ENCODE measurements around the gene VAC14.
"Not testable (repeated sequence)": the region's sequence is repeated elsewhere in the genome, so short reads cannot be mapped to it uniquely, and the experiment has no call there.

The VAC14 gene

GRCh38 chr16:70646260-70647241, 154.4 kb downstream of the VAC14 start, which contains the start of gene IL34:
Gene IL34 (plus strand): TSS chr16:70646559. CDS start chr16:70646948, 389 bp downstream.
- H3K27ac ChIP-seq, result no peak within 1 kb of the TSS
- no peak for TF ChIP-seq ZFX (IDR thresholded peaks at IDR 0.05; ENCODE audit: borderline replicate concordance)
- TF ChIP-seq, protein P1, sequence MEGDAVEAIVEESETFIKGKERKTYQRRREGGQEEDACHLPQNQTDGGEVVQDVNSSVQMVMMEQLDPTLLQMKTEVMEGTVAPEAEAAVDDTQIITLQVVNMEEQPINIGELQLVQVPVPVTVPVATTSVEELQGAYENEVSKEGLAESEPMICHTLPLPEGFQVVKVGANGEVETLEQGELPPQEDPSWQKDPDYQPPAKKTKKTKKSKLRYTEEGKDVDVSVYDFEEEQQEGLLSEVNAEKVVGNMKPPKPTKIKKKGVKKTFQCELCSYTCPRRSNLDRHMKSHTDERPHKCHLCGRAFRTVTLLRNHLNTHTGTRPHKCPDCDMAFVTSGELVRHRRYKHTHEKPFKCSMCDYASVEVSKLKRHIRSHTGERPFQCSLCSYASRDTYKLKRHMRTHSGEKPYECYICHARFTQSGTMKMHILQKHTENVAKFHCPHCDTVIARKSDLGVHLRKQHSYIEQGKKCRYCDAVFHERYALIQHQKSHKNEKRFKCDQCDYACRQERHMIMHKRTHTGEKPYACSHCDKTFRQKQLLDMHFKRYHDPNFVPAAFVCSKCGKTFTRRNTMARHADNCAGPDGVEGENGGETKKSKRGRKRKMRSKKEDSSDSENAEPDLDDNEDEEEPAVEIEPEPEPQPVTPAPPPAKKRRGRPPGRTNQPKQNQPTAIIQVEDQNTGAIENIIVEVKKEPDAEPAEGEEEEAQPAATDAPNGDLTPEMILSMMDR (IDR thresholded peaks at IDR 0.05), result no peak

- no peak overlapping the region for H3K27ac ChIP-seq
- no peak for TF ChIP-seq ZFX (IDR thresholded peaks at IDR 0.05; ENCODE audit: borderline replicate concordance)
- TF ChIP-seq, protein P1 (IDR thresholded peaks at IDR 0.05), result no peak
Measured at GRCh38 chr16:70644763-70645597, 156.0 kb downstream of the VAC14 start.

DNA sequence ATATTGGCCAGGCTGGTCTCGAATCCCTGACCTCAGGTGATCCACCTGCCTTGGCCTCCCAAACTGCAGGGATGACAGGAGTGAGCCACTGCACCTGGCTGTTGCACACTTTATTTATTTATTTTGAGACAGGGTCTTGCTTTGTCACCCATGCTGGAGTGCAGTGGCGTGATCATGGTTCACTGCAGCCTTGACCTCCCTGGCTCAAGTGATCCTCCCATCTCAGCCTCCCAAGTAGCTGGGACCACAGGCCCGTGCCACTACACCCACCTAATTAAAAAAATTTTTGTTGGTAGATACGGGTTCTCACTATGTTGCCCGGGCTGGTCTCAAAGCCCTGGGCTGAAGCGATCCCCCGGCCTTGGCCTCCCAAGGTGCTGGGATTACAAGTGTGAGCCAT, 157.7 kb downstream of the VAC14 start:
- not testable (repeated sequence) for H3K27ac ChIP-seq

- H3K27ac ChIP-seq, result no peak overlapping the region
- TF ChIP-seq ZFX (IDR thresholded peaks at IDR 0.05; ENCODE audit: borderline replicate concordance), result no peak
- TF ChIP-seq, protein P1 (IDR thresholded peaks at IDR 0.05), result no peak
Measured at GRCh38 chr16:70642633-70643032, 158.3 kb downstream of the VAC14 start.

DNA sequence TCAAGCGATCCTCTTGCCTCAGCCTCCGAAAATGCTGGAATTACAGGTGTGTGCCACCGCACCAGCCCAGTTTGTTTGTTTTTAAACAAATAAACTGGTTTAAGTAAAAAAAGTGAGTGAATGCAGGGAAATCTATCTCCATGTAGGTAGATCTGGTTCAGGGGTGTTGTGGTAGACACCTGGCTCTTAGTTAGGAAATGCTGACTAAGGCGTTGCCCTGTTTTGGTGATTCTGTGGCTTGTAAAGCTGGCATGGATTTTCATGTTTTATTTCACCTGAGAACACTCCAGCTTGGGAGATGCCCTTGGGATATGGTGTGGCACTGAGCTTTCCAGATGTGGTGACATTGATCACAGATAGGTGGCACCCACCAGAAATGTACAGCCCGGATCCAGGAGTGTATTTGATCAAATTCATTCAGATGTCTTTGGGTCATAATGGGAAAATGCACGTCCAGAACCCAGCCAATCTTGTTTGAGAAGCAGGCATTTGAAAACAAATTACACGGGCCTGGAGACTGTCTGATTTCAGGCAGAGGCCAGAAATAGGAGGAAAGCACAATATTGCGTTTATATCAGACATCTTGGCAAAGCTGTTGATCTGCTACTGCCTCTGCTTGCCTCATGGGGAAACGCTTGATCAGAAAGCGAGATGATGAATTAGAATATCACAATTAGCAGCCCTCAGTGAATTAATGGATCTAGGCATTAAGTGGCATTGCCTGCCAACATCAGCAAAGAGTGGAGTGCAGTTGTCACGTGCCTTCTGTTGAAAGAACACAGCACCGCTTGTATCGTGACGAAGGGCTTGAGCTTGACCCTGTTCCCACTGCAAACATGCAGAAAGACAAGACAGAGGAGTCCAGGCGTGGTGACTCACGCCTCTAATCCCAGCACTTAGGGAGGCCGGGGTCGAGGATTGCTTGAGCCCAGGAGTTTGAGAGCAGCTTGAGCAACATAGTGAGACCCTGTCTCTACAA, 161.9 kb downstream of the VAC14 start:
- no peak overlapping the region for H3K27ac ChIP-seq

More for the DNA sequence above, 161.9 kb downstream of the VAC14 start:
- TF ChIP-seq ZFX (IDR thresholded peaks at IDR 0.05; ENCODE audit: borderline replicate concordance), result no peak
- TF ChIP-seq, protein P1 (IDR thresholded peaks at IDR 0.05), result no peak
